ENCODE results near the gene AKAIN1. TPM values are rescaled to one million over a fixed set of nuclear protein-coding genes. Genes with fewer than 3 reads are reported as not detected.

Gene AKAIN1
- total RNA-seq, 1 experiment from 2014 or later: not detected

DNA sequence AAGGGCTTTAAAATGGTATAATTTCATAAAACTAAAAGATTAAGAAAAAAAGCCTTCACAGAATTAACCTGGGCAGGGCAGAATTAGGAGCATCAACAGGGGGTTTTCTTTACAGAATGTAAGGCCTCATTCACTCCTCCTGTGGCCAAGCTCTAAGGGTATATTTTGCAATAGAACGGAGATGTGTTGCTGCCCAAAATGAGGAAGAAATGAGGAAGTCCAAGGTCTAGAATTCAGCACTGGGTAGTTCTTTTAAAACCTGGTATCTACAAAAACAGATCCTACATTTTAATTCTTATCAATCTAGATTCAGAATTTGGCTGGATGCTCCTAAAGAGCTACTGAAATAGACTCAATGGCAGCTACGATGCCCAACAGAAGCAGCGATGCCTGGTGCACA lies 101.8 kb downstream of the AKAIN1 start:
- DNase-seq (ENCODE audit: low read depth): no peak

DNA sequence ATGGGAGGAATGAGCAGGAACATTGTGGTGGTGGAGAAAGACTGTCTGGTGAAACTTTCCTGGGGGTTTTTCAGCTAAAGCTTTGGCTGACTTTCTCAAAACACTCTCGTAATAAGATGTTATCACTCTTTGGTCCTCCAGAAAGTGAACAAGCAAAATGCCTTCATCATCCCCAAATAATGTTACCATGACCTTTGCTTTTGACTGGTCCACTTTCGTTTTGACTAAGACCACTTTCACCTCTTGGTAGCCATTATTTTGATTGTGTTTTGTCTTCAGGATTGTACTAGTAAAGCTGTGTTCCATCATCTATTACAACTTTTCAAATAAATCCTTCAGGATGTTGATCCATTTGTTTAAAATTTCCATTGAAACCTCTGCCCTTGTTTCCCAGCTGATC lies 103.2 kb downstream of the AKAIN1 start:
- DNase-seq (ENCODE audit: low read depth): no peak

Other genes starting within 250 kb of the AKAIN1 start
- 10.4 and 13.8 TPM in 2 replicates for gene ZBTB14, start 98.5 kb upstream of the AKAIN1 start, total RNA-seq (2014; rRNA removed; shearing (Covaris generic))

Data from Daoy (cell line).